Measurements from ENCODE around the gene FREM2. TPM values are rescaled to one million over a fixed set of nuclear protein-coding genes. Genes with fewer than 3 reads are reported as not detected.

The FREM2 gene
- total and polyA plus RNA-seq, 2 experiments from 2014 or later, result 2.4 to 29.8 TPM

DNA sequence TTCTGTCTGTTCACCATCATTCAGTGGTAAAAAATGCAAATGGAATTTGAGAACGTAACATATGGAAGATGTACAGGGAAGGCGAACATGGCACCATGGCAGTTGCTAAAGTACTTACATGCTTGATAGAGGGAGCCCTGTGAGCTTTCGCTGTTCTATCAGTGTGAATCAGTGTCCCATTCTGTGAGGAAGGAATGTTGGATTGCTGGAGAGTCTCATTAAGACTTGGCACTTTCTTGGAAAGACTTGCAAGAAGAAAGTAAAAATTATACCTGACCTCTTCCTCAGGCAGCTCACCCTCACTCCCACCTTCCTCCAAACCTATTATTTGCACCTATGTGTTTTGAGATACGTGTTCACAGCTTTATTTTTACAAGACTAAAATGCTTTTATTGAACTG is 43.5 kb downstream of the FREM2 start:
- Mint-ChIP-seq H3K9me3 (no peaks in the 10 kb centered on the region), H3K27me3 (ENCODE audit: insufficient read depth, low read depth, poor library complexity) (no peaks in the 10 kb centered on the region), H3K36me3 (ENCODE audit: low read depth) (no peaks in the 10 kb centered on the region), H3K27ac (no peak overlapping the region), H3K4me1 (no peaks in the 10 kb centered on the region), H3K4me3 (no peak overlapping the region)
- Histone ChIP-seq H3K4me2 (no peak overlapping the region), H3K27ac (ENCODE audit: low read depth) (no peak overlapping the region), H3K36me3 (ENCODE audit: insufficient read depth) (no peaks in the 10 kb centered on the region), H4K20me1 (replicated peaks; ENCODE audit: insufficient read depth) (no peaks in the 10 kb centered on the region), H3K4me3 (no peak overlapping the region), H3K4me1 (ENCODE audit: insufficient read depth) (no peaks in the 10 kb centered on the region), H2AFZ (no peak overlapping the region), H3F3A (replicated peaks; ENCODE audit: low read depth) (no peaks in the 10 kb centered on the region), H3K79me2 (replicated peaks; ENCODE audit: insufficient read depth) (no peaks in the 10 kb centered on the region), H3K27me3 (ENCODE audit: insufficient read depth) (no peaks in the 10 kb centered on the region), H3K9me2 (ENCODE audit: insufficient read depth) (no peaks in the 10 kb centered on the region)
- no peak for DNase-seq (ENCODE audit: low spot score)
- TF ChIP-seq, protein P1, sequence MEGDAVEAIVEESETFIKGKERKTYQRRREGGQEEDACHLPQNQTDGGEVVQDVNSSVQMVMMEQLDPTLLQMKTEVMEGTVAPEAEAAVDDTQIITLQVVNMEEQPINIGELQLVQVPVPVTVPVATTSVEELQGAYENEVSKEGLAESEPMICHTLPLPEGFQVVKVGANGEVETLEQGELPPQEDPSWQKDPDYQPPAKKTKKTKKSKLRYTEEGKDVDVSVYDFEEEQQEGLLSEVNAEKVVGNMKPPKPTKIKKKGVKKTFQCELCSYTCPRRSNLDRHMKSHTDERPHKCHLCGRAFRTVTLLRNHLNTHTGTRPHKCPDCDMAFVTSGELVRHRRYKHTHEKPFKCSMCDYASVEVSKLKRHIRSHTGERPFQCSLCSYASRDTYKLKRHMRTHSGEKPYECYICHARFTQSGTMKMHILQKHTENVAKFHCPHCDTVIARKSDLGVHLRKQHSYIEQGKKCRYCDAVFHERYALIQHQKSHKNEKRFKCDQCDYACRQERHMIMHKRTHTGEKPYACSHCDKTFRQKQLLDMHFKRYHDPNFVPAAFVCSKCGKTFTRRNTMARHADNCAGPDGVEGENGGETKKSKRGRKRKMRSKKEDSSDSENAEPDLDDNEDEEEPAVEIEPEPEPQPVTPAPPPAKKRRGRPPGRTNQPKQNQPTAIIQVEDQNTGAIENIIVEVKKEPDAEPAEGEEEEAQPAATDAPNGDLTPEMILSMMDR (conservative IDR thresholded peaks at IDR 0.05; ENCODE audit: low read depth in 2 of 2), result no peak
- ATAC-seq, result no peak

- Histone ChIP-seq H3F3A (replicated peaks; ENCODE audit: low read depth) (no peaks in the 10 kb centered on the region), H3K4me1 (ENCODE audit: insufficient read depth) (no peaks in the 10 kb centered on the region), H3K27me3 (ENCODE audit: insufficient read depth) (no peaks in the 10 kb centered on the region), H3K4me2 (no peak overlapping the region), H3K27ac (ENCODE audit: low read depth) (no peak overlapping the region), H3K79me2 (replicated peaks; ENCODE audit: insufficient read depth) (no peaks in the 10 kb centered on the region), H3K4me3 (no peak overlapping the region), H3K36me3 (ENCODE audit: insufficient read depth) (no peaks in the 10 kb centered on the region), H3K9me2 (ENCODE audit: insufficient read depth) (no peaks in the 10 kb centered on the region), H2AFZ (no peak overlapping the region), H4K20me1 (replicated peaks; ENCODE audit: insufficient read depth) (no peaks in the 10 kb centered on the region)
- TF ChIP-seq NANOG (IDR thresholded peaks at IDR 0.05; ENCODE audit: borderline replicate concordance) (no peak), ZNF331 (CRISPR knock-in tag; IDR thresholded peaks at IDR 0.05; ENCODE audit: low read depth) (no peak), JUNB (IDR thresholded peaks at IDR 0.05; ENCODE audit: unreplicated experiment) (no peak), EZH2 (IDR thresholded peaks at IDR 0.05; ENCODE audit: low read depth, unreplicated experiment) (no peak)
- TF ChIP-seq, protein P1 (conservative IDR thresholded peaks at IDR 0.05; ENCODE audit: low read depth in 2 of 2), result no peak
- TF ChIP-seq, protein P2, sequence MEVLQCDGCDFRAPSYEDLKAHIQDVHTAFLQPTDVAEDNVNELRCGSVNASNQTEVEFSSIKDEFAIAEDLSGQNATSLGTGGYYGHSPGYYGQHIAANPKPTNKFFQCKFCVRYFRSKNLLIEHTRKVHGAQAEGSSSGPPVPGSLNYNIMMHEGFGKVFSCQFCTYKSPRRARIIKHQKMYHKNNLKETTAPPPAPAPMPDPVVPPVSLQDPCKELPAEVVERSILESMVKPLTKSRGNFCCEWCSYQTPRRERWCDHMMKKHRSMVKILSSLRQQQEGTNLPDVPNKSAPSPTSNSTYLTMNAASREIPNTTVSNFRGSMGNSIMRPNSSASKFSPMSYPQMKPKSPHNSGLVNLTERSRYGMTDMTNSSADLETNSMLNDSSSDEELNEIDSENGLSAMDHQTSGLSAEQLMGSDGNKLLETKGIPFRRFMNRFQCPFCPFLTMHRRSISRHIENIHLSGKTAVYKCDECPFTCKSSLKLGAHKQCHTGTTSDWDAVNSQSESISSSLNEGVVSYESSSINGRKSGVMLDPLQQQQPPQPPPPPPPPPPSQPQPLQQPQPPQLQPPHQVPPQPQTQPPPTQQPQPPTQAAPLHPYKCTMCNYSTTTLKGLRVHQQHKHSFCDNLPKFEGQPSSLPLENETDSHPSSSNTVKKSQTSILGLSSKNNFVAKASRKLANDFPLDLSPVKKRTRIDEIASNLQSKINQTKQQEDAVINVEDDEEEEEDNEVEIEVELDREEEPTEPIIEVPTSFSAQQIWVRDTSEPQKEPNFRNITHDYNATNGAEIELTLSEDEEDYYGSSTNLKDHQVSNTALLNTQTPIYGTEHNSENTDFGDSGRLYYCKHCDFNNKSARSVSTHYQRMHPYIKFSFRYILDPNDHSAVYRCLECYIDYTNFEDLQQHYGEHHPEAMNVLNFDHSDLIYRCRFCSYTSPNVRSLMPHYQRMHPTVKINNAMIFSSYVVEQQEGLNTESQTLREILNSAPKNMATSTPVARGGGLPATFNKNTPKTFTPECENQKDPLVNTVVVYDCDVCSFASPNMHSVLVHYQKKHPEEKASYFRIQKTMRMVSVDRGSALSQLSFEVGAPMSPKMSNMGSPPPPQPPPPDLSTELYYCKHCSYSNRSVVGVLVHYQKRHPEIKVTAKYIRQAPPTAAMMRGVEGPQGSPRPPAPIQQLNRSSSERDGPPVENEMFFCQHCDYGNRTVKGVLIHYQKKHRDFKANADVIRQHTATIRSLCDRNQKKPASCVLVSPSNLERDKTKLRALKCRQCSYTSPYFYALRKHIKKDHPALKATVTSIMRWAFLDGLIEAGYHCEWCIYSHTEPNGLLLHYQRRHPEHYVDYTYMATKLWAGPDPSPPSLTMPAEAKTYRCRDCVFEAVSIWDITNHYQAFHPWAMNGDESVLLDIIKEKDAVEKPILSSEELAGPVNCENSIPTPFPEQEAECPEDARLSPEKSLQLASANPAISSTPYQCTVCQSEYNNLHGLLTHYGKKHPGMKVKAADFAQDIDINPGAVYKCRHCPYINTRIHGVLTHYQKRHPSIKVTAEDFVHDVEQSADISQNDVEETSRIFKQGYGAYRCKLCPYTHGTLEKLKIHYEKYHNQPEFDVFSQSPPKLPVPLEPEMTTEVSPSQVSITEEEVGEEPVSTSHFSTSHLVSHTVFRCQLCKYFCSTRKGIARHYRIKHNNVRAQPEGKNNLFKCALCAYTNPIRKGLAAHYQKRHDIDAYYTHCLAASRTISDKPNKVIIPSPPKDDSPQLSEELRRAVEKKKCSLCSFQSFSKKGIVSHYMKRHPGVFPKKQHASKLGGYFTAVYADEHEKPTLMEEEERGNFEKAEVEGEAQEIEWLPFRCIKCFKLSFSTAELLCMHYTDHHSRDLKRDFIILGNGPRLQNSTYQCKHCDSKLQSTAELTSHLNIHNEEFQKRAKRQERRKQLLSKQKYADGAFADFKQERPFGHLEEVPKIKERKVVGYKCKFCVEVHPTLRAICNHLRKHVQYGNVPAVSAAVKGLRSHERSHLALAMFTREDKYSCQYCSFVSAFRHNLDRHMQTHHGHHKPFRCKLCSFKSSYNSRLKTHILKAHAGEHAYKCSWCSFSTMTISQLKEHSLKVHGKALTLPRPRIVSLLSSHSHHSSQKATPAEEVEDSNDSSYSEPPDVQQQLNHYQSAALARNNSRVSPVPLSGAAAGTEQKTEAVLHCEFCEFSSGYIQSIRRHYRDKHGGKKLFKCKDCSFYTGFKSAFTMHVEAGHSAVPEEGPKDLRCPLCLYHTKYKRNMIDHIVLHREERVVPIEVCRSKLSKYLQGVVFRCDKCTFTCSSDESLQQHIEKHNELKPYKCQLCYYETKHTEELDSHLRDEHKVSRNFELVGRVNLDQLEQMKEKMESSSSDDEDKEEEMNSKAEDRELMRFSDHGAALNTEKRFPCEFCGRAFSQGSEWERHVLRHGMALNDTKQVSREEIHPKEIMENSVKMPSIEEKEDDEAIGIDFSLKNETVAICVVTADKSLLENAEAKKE (CRISPR knock-in tag; IDR thresholded peaks at IDR 0.05), result no peak
- TF ChIP-seq, protein P3, sequence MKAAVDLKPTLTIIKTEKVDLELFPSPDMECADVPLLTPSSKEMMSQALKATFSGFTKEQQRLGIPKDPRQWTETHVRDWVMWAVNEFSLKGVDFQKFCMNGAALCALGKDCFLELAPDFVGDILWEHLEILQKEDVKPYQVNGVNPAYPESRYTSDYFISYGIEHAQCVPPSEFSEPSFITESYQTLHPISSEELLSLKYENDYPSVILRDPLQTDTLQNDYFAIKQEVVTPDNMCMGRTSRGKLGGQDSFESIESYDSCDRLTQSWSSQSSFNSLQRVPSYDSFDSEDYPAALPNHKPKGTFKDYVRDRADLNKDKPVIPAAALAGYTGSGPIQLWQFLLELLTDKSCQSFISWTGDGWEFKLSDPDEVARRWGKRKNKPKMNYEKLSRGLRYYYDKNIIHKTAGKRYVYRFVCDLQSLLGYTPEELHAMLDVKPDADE (IDR thresholded peaks at IDR 0.05), result no peak
- Mint-ChIP-seq H3K27me3 (ENCODE audit: insufficient read depth, low read depth, poor library complexity) (peaks cover 1% of the 10 kb centered on the region), H3K4me3 (no peak overlapping the region), H3K27ac (no peak overlapping the region; the same call in 1 of the 2 replicates), H3K4me1 (peaks cover 13% of the 10 kb centered on the region; the same call in 2 of the 3 replicates), H3K9me3 (no peaks in the 10 kb centered on the region), H3K36me3 (ENCODE audit: low read depth) (no peaks in the 10 kb centered on the region)
- ATAC-seq (no peak), DNase-seq (ENCODE audit: low spot score) (no peak)
Observed at GRCh38 chr13:38733146-38733545, 46.3 kb downstream of the FREM2 start.

Data from GM23338 (cell line).